ENCODE data around the gene TIMM22. TPM values are rescaled to one million over a fixed set of nuclear protein-coding genes. Genes with fewer than 3 reads are reported as not detected.

The TIMM22 gene
- total RNA-seq, 1 experiment from 2014 or later: 14.0 TPM

GRCh38 chr17:965311-965989, 31.5 kb upstream of the TIMM22 start:
- Histone ChIP-seq H3K4me3 (replicated peaks in 1 of 2; ENCODE audit: low read depth in 1 of 2, low read length in 2 of 2) (no peak overlapping the region), H4K20me1 (ENCODE audit: insufficient read depth) (no peaks in the 10 kb centered on the region), H3K9me2 (ENCODE audit: insufficient read depth) (no peaks in the 10 kb centered on the region), H3K9ac (ENCODE audit: low read length) (no peak overlapping the region; the same call in 1 of the 2 replicates), H3K4me1 (ENCODE audit: control insufficient read depth in 1 of 2, insufficient read depth in 2 of 2, low read length in 2 of 2) (peaks cover 45 to 81% of the 10 kb centered on the region in 2 experiments), H3K27me3 (ENCODE audit: insufficient read depth, low read length) (no peaks in the 10 kb centered on the region), H3K79me2 (ENCODE audit: insufficient read depth, low read length) (peaks cover 95% of the 10 kb centered on the region), H3K9me3 (ENCODE audit: control insufficient read depth in 1 of 2, insufficient read depth in 1 of 2, low read depth in 1 of 2, low read length in 2 of 2) (no peaks in the 10 kb centered on the region), H3K4me2 (ENCODE audit: low read length) (no peak overlapping the region), H2AFZ (ENCODE audit: low read depth, low read length, poor library complexity, severe bottlenecking) (no peak overlapping the region), H3K36me3 (ENCODE audit: control insufficient read depth in 1 of 2, insufficient read depth in 2 of 2, low read length in 2 of 2) (0 out of 4 replicates have a peak, but pooled peaks cover 0 to 4% of the 10 kb centered on the region in 2 experiments), H3K27ac (ENCODE audit: low read depth, low read length) (no peak overlapping the region)
- TF ChIP-seq, protein P1, sequence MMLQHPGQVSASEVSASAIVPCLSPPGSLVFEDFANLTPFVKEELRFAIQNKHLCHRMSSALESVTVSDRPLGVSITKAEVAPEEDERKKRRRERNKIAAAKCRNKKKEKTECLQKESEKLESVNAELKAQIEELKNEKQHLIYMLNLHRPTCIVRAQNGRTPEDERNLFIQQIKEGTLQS (IDR thresholded peaks at IDR 0.05): no peak
- TF ChIP-seq SRF (IDR thresholded peaks at IDR 0.05; ENCODE audit: low read depth) (no peak), SP1 (IDR thresholded peaks at IDR 0.05; ENCODE audit: low read depth) (no peak), TCF7L2 (IDR thresholded peaks at IDR 0.05; ENCODE audit: borderline replicate concordance, extremely low read depth, insufficient read depth, insufficient read length) (no peak), CEBPB (IDR thresholded peaks at IDR 0.05; ENCODE audit: low read depth) (no peak), ZFX (IDR thresholded peaks at IDR 0.05) (no peak), MAX (IDR thresholded peaks at IDR 0.05) (no peak), CBX3 (IDR thresholded peaks at IDR 0.05; ENCODE audit: low read depth) (no peak)
- TF ChIP-seq, protein P2, sequence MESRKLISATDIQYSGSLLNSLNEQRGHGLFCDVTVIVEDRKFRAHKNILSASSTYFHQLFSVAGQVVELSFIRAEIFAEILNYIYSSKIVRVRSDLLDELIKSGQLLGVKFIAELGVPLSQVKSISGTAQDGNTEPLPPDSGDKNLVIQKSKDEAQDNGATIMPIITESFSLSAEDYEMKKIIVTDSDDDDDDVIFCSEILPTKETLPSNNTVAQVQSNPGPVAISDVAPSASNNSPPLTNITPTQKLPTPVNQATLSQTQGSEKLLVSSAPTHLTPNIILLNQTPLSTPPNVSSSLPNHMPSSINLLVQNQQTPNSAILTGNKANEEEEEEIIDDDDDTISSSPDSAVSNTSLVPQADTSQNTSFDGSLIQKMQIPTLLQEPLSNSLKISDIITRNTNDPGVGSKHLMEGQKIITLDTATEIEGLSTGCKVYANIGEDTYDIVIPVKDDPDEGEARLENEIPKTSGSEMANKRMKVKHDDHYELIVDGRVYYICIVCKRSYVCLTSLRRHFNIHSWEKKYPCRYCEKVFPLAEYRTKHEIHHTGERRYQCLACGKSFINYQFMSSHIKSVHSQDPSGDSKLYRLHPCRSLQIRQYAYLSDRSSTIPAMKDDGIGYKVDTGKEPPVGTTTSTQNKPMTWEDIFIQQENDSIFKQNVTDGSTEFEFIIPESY (IDR thresholded peaks at IDR 0.05; ENCODE audit: extremely low read depth, insufficient replicate concordance, low read length): no peak
- TF ChIP-seq, protein P3, sequence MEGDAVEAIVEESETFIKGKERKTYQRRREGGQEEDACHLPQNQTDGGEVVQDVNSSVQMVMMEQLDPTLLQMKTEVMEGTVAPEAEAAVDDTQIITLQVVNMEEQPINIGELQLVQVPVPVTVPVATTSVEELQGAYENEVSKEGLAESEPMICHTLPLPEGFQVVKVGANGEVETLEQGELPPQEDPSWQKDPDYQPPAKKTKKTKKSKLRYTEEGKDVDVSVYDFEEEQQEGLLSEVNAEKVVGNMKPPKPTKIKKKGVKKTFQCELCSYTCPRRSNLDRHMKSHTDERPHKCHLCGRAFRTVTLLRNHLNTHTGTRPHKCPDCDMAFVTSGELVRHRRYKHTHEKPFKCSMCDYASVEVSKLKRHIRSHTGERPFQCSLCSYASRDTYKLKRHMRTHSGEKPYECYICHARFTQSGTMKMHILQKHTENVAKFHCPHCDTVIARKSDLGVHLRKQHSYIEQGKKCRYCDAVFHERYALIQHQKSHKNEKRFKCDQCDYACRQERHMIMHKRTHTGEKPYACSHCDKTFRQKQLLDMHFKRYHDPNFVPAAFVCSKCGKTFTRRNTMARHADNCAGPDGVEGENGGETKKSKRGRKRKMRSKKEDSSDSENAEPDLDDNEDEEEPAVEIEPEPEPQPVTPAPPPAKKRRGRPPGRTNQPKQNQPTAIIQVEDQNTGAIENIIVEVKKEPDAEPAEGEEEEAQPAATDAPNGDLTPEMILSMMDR (IDR thresholded peaks at IDR 0.05 in 2 of 3, conservative IDR thresholded peaks at IDR 0.05 in 1 of 3; ENCODE audit: borderline replicate concordance in 1 of 3, insufficient read depth in 1 of 3, low read depth in 2 of 3, low read length in 2 of 3): no peak
- ATAC-seq: no peak
- no peak for DNase-seq (ENCODE audit: low read depth, low spot score)
- BruUV-seq (replicated peaks): no TSS peak
- ChIA-PET RAD21 (ENCODE audit: low non-redundant PET in 1 of 2, low total read pairs in 2 of 2, uncharacterized antibody in 2 of 2, unreplicated experiment in 2 of 2) (no interaction called here), POLR2A (no interaction called here), CTCF (no interaction called here)
- intact Hi-C loops (cut with micrococcal nuclease): no loop called here

All from HCT116 (cell line).